DMS153 (cell line): Measurements from ENCODE around the gene ULK4.
"Not testable (repeated sequence)": the region's sequence is repeated elsewhere in the genome, so short reads cannot be mapped to it uniquely, and the experiment has no call there.

Experiments used
- DNase-seq: peaks from one replicate; lab custom pipeline; 2025; lab: John Stamatoyannopoulos, UW

The ULK4 gene

GRCh38 chr3:41647730-41648129 is 314.2 kb downstream of the ULK4 start:
- not testable (repeated sequence) for DNase-seq

- no peak for DNase-seq
Observed at GRCh38 chr3:41640076-41640475, 321.8 kb downstream of the ULK4 start.

GRCh38 chr3:41638381-41638780 is 323.5 kb downstream of the ULK4 start:
- no peak for DNase-seq

- DNase-seq: no peak
Observed at GRCh38 chr3:41632700-41633099, 329.2 kb downstream of the ULK4 start.

- DNase-seq: no peak
Observed at GRCh38 chr3:41630708-41631107, 331.2 kb downstream of the ULK4 start.

GRCh38 chr3:41629986-41630385 is 331.9 kb downstream of the ULK4 start:
- DNase-seq: no peak

- no peak for DNase-seq
Observed at GRCh38 chr3:41629072-41629471, 332.8 kb downstream of the ULK4 start.

- DNase-seq: no peak
Observed at GRCh38 chr3:41627477-41628087, 334.3 kb downstream of the ULK4 start.

- no peak for DNase-seq
Observed at GRCh38 chr3:41612853-41613252, 349.1 kb downstream of the ULK4 start.

GRCh38 chr3:41611008-41611407 is 350.9 kb downstream of the ULK4 start:
- no peak for DNase-seq

GRCh38 chr3:41608347-41608746 is 353.6 kb downstream of the ULK4 start:
- no peak for DNase-seq

GRCh38 chr3:41603807-41604206 is 358.1 kb downstream of the ULK4 start:
- peak; percentile 3 for DNase-seq

- DNase-seq: no peak
Observed at GRCh38 chr3:41602121-41602520, 359.8 kb downstream of the ULK4 start.

- DNase-seq: no peak
Observed at GRCh38 chr3:41601404-41601987, 360.4 kb downstream of the ULK4 start.

GRCh38 chr3:41600616-41601015 is 361.3 kb downstream of the ULK4 start:
- no peak for DNase-seq

GRCh38 chr3:41599127-41599484 is 362.8 kb downstream of the ULK4 start:
- no peak for DNase-seq

GRCh38 chr3:41598402-41599126 is 363.3 kb downstream of the ULK4 start:
- no peak for DNase-seq

GRCh38 chr3:41593774-41594173 is 368.1 kb downstream of the ULK4 start:
- no peak for DNase-seq

GRCh38 chr3:41592753-41593510 is 369.0 kb downstream of the ULK4 start:
- no peak for DNase-seq

- DNase-seq: no peak
Observed at GRCh38 chr3:41583014-41583413, 378.9 kb downstream of the ULK4 start.

GRCh38 chr3:41581700-41582099 is 380.2 kb downstream of the ULK4 start:
- DNase-seq: no peak

GRCh38 chr3:41580274-41580959 is 381.5 kb downstream of the ULK4 start:
- DNase-seq: no peak
